ENCODE measurements around the gene NOSIP.

DNA sequence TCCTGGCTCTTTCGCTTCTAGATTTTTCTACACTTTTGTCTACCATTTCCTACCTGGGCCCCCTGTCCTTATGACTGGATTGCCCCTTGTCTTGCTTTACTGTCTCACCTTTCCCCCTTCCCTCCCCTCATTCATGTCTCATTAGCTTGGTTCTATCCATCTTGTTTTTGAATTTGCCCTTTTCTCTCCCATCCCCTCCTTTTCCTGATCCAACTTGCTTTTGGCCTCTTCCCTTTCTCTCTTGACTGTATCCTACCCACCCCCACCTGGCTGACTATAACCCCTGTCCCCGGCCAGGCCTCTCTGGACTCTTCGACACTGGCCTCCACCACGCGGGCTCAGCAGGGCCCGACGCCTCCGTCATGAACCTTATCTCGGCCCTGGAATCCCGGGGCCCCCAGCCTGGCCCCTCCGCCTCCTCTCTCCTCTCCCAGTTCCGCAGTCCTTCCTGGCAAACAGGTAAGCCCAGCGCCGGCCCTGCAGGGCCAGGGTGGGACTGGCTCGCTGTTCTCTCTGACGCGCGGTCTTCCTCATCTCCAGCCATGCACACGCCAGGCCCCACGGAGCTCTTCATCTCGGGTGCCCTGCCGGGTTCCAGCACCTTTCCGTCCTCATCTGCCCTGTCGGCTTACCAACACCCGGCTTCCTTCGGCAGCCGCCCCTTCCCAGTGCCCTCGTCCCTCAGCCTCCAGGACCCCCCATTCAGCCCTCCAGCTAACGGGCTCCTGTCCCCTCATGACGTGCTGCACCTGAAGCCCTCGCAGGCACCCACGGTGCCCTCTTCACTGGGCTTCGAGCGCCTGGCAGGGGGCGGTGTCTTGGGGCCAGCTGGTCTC lies 14.0 kb upstream of the NOSIP start:
- TF ChIP-seq POLR2AphosphoS5 (IDR thresholded peaks at IDR 0.05; ENCODE audit: low read depth, low read length) (no peak), TAF1 (IDR thresholded peaks at IDR 0.05; ENCODE audit: borderline replicate concordance, insufficient read depth, low read length) (no peak)
- TF ChIP-seq, protein P1, sequence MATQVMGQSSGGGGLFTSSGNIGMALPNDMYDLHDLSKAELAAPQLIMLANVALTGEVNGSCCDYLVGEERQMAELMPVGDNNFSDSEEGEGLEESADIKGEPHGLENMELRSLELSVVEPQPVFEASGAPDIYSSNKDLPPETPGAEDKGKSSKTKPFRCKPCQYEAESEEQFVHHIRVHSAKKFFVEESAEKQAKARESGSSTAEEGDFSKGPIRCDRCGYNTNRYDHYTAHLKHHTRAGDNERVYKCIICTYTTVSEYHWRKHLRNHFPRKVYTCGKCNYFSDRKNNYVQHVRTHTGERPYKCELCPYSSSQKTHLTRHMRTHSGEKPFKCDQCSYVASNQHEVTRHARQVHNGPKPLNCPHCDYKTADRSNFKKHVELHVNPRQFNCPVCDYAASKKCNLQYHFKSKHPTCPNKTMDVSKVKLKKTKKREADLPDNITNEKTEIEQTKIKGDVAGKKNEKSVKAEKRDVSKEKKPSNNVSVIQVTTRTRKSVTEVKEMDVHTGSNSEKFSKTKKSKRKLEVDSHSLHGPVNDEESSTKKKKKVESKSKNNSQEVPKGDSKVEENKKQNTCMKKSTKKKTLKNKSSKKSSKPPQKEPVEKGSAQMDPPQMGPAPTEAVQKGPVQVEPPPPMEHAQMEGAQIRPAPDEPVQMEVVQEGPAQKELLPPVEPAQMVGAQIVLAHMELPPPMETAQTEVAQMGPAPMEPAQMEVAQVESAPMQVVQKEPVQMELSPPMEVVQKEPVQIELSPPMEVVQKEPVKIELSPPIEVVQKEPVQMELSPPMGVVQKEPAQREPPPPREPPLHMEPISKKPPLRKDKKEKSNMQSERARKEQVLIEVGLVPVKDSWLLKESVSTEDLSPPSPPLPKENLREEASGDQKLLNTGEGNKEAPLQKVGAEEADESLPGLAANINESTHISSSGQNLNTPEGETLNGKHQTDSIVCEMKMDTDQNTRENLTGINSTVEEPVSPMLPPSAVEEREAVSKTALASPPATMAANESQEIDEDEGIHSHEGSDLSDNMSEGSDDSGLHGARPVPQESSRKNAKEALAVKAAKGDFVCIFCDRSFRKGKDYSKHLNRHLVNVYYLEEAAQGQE (IDR thresholded peaks at IDR 0.05; ENCODE audit: insufficient read depth in 1 of 2, low read depth in 2 of 2, low read length in 2 of 2) = no peak
